Measurements from ENCODE around the gene PECR. TPM values are rescaled to one million over a fixed set of nuclear protein-coding genes. Genes with fewer than 3 reads are reported as not detected.
"Not testable (repeated sequence)": the region's sequence is repeated elsewhere in the genome, so short reads cannot be mapped to it uniquely, and the experiment has no call there.

PECR gene
- total RNA-seq, 1 experiment from 2014 or later: 16.3 TPM

- H3K4me3 ChIP-seq (replicated peaks in 1 of 2; ENCODE audit: low read depth in 1 of 2, low read length in 2 of 2); ATAC-seq; H2AFZ ChIP-seq (ENCODE audit: low read depth, low read length, poor library complexity, severe bottlenecking); CTCF ChIA-PET; H3K27ac ChIP-seq (ENCODE audit: low read depth, low read length); H3K9me2 ChIP-seq (ENCODE audit: insufficient read depth); H4K20me1 ChIP-seq (ENCODE audit: insufficient read depth); H3K9ac ChIP-seq (ENCODE audit: low read length); H3K4me2 ChIP-seq (ENCODE audit: low read length); RAD21 ChIA-PET (ENCODE audit: low non-redundant PET in 1 of 2, low total read pairs in 2 of 2, uncharacterized antibody in 2 of 2, unreplicated experiment in 2 of 2); BruUV-seq (replicated peaks); H3K9me3 ChIP-seq (ENCODE audit: control insufficient read depth in 1 of 2, insufficient read depth in 1 of 2, low read depth in 1 of 2, low read length in 2 of 2); H3K36me3 ChIP-seq (ENCODE audit: control insufficient read depth in 1 of 2, insufficient read depth in 2 of 2, low read length in 2 of 2); H3K27me3 ChIP-seq (ENCODE audit: insufficient read depth, low read length); H3K4me1 ChIP-seq (ENCODE audit: control insufficient read depth in 1 of 2, insufficient read depth in 2 of 2, low read length in 2 of 2); intact Hi-C loops (cut with micrococcal nuclease); DNase-seq (ENCODE audit: low read depth, low spot score); POLR2A ChIA-PET; H3K79me2 ChIP-seq (ENCODE audit: insufficient read depth, low read length): not testable (repeated sequence)
Measured at GRCh38 chr2:215988556-215989207, 92.9 kb downstream of the PECR start.

Other genes starting within 250 kb of the PECR start
- 16.9 TPM for gene MREG, start 68.3 kb downstream of the PECR start, total RNA-seq (2021; ENCODE audit: unreplicated experiment)
- gene TMEM169, start 110 bp upstream of the PECR start, total RNA-seq (2021; ENCODE audit: unreplicated experiment): 0.42 TPM
- gene XRCC5, start 27.5 kb upstream of the PECR start, total RNA-seq (2021; ENCODE audit: unreplicated experiment): 424 TPM